ENCODE measurements around the gene SPEM3. TPM values are rescaled to one million over a fixed set of nuclear protein-coding genes. Genes with fewer than 3 reads are reported as not detected.

Gene SPEM3
- total and polyA plus RNA-seq, 3 experiments from 2014 or later, result not detected

GRCh38 chr17:7417056-7417655, 11.5 kb upstream of the SPEM3 start:
- Mint-ChIP-seq H3K9me3 (no peaks in the 10 kb centered on the region), H3K27me3 (peaks cover 1 to 6% of the 10 kb centered on the region in 2 donors)
- CTCF ChIA-PET, result no interaction called here

GRCh38 chr17:7418472-7419152, 10.0 kb upstream of the SPEM3 start:
- H3K9me3 Mint-ChIP-seq, result no peaks in the 10 kb centered on the region
- ChIA-PET POLR2A (no interaction called here), CTCF (no interaction called here)
- no peak overlapping the region for H3K27ac Mint-ChIP-seq
- H3K27me3 ChIP-seq (ENCODE audit: insufficient read depth, low read length, poor library complexity, severe bottlenecking), result no peaks in the 10 kb centered on the region
- peaks cover 0 to 2% (median 0%) of the 10 kb centered on the region in 3 donors for H3K4me1 Mint-ChIP-seq
- no peak overlapping the region for H3K27ac ChIP-seq (ENCODE audit: low read depth, low read length)
- no peaks in the 10 kb centered on the region for H3K36me3 ChIP-seq (ENCODE audit: insufficient read depth, low read length)
- no peaks in the 10 kb centered on the region for H3K9me3 ChIP-seq (ENCODE audit: low read length)
- no peaks in the 10 kb centered on the region for H3K4me1 ChIP-seq (ENCODE audit: insufficient read depth, low read length)
- peaks cover 0 to 1% (median 0%) of the 10 kb centered on the region in 3 donors for H3K36me3 Mint-ChIP-seq
- no peak for DNase-seq
- peaks cover 0 to 6% of the 10 kb centered on the region in 2 donors for H3K27me3 Mint-ChIP-seq
- no peak overlapping the region for H3K4me3 ChIP-seq (ENCODE audit: low read length)
- H3K4me3 Mint-ChIP-seq, result no peak overlapping the region

More at GRCh38 chr17:7417056-7417655, 11.5 kb upstream of the SPEM3 start:
- peaks cover 0 to 2% (median 0%) of the 10 kb centered on the region in 3 donors for H3K4me1 Mint-ChIP-seq
- peaks cover 0 to 1% (median 0%) of the 10 kb centered on the region in 3 donors for H3K36me3 Mint-ChIP-seq
- H3K27ac ChIP-seq (ENCODE audit: low read depth, low read length), result no peak overlapping the region
- H3K27me3 ChIP-seq (ENCODE audit: insufficient read depth, low read length, poor library complexity, severe bottlenecking), result no peaks in the 10 kb centered on the region
- no peak overlapping the region for H3K4me3 ChIP-seq (ENCODE audit: low read length)
- H3K36me3 ChIP-seq (ENCODE audit: insufficient read depth, low read length), result no peaks in the 10 kb centered on the region
- H3K4me3 Mint-ChIP-seq, result no peak overlapping the region
- H3K27ac Mint-ChIP-seq, result no peak overlapping the region
- no peak for DNase-seq
- H3K9me3 ChIP-seq (ENCODE audit: low read length), result no peaks in the 10 kb centered on the region
- no peaks in the 10 kb centered on the region for H3K4me1 ChIP-seq (ENCODE audit: insufficient read depth, low read length)
- POLR2A ChIA-PET, result no interaction called here

GRCh38 chr17:7419819-7420610, 8.6 kb upstream of the SPEM3 start, which contains the start of gene SPEM1:
Gene SPEM1, plus strand, starts transcription at chr17:7420324. Its CDS starts 61 bp downstream, at chr17:7420385.
- POLR2A ChIA-PET, result interaction anchor here (0.6 kb wide), 1 partner anchor 48 kb away, joined by 4 read pairs; no protein-coding TSS in a partner anchor
- DNase-seq, result no peak

DNA sequence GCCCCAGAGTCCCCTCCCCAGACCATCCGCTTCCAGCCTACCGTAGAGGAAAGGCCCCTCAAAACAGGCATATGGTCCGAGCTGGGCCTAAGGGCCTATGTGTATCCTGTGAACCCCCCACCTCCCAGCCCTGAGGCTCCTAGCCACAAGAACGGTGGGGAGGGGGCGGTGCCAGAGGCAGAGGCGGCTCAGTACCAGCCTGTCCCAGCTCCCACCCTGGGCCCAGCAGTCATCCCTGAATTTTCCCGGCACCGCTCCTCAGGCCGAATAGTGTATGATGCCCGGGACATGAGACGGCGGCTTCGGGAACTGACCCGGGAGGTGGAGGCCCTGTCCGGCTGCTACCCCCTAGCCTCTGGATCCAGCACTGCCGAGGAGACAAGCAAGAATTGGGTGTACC, 7.5 kb upstream of the SPEM3 start:
- ChIA-PET CTCF (interaction anchor here (0.9 kb wide), 1 partner anchor 139 kb away, joined by 3 read pairs; no protein-coding TSS in a partner anchor), POLR2A (no interaction called here)
- no peak overlapping the region for H3K27ac Mint-ChIP-seq
- Histone ChIP-seq H3K27me3 (ENCODE audit: insufficient read depth, low read length, poor library complexity, severe bottlenecking) (no peaks in the 10 kb centered on the region), H3K36me3 (ENCODE audit: insufficient read depth, low read length) (no peaks in the 10 kb centered on the region), H3K4me3 (ENCODE audit: low read length) (no peak overlapping the region), H3K4me1 (ENCODE audit: insufficient read depth, low read length) (no peaks in the 10 kb centered on the region), H3K9me3 (ENCODE audit: low read length) (no peaks in the 10 kb centered on the region), H3K27ac (ENCODE audit: low read depth, low read length) (no peak overlapping the region)
- DNase-seq, result no peak
- H3K4me3 Mint-ChIP-seq, result no peak overlapping the region
- no peaks in the 10 kb centered on the region for H3K9me3 Mint-ChIP-seq
- H3K4me1 Mint-ChIP-seq, result peaks cover 0 to 2% (median 0%) of the 10 kb centered on the region in 3 donors
- peaks cover 3 to 6% of the 10 kb centered on the region in 2 donors for H3K27me3 Mint-ChIP-seq
- peaks cover 0 to 1% (median 0%) of the 10 kb centered on the region in 3 donors for H3K36me3 Mint-ChIP-seq

More at GRCh38 chr17:7419819-7420610, 8.6 kb upstream of the SPEM3 start, which contains the start of gene SPEM1:
- H3K9me3 Mint-ChIP-seq, result no peaks in the 10 kb centered on the region
- no peaks in the 10 kb centered on the region for H3K36me3 ChIP-seq (ENCODE audit: insufficient read depth, low read length)
- H3K27me3 Mint-ChIP-seq, result peaks cover 0 to 6% of the 10 kb centered on the region in 2 donors
- H3K4me3 ChIP-seq (ENCODE audit: low read length), result no peak within 1 kb of the TSS
- CTCF ChIA-PET, result interaction anchor here (0.9 kb wide), 1 partner anchor 140 kb away, joined by 3 read pairs; no protein-coding TSS in a partner anchor
- peaks cover 0 to 1% (median 0%) of the 10 kb centered on the region in 3 donors for H3K36me3 Mint-ChIP-seq
- no peaks in the 10 kb centered on the region for H3K9me3 ChIP-seq (ENCODE audit: low read length)
- H3K27ac ChIP-seq (ENCODE audit: low read depth, low read length), result no peak within 1 kb of the TSS
- no peaks in the 10 kb centered on the region for H3K27me3 ChIP-seq (ENCODE audit: insufficient read depth, low read length, poor library complexity, severe bottlenecking)
- H3K4me1 ChIP-seq (ENCODE audit: insufficient read depth, low read length), result no peaks in the 10 kb centered on the region
- no peak within 1 kb of the TSS for H3K27ac Mint-ChIP-seq
- H3K4me3 Mint-ChIP-seq, result peak within 1 kb of the TSS in 1 of 7 donors; percentile 32
- H3K4me1 Mint-ChIP-seq, result peaks cover 0 to 2% (median 0%) of the 10 kb centered on the region in 3 donors

- no peak overlapping the region for H3K27ac Mint-ChIP-seq
- peaks cover 3 to 6% of the 10 kb centered on the region in 2 donors for H3K27me3 Mint-ChIP-seq
- no peak overlapping the region for H3K4me3 ChIP-seq (ENCODE audit: low read length)
- H3K36me3 Mint-ChIP-seq, result no peaks in the 10 kb centered on the region
- H3K4me1 ChIP-seq (ENCODE audit: insufficient read depth, low read length), result no peaks in the 10 kb centered on the region
- H3K27ac ChIP-seq (ENCODE audit: low read depth, low read length), result no peak overlapping the region
- CTCF ChIA-PET, result interaction anchor here (0.7 kb wide), 1 partner anchor 137 kb away, joined by 3 read pairs; no protein-coding TSS in a partner anchor
- H3K36me3 ChIP-seq (ENCODE audit: insufficient read depth, low read length), result no peaks in the 10 kb centered on the region
- no peaks in the 10 kb centered on the region for H3K9me3 ChIP-seq (ENCODE audit: low read length)
- no peaks in the 10 kb centered on the region for H3K9me3 Mint-ChIP-seq
- no peak overlapping the region for H3K4me3 Mint-ChIP-seq
- no peak for DNase-seq
- no peaks in the 10 kb centered on the region for H3K27me3 ChIP-seq (ENCODE audit: insufficient read depth, low read length, poor library complexity, severe bottlenecking)
- H3K4me1 Mint-ChIP-seq, result no peaks in the 10 kb centered on the region
- POLR2A ChIA-PET, result interaction anchor here (0.6 kb wide), 1 partner anchor 28 kb away, joined by 3 read pairs; no protein-coding TSS in a partner anchor
Observed at GRCh38 chr17:7423679-7424078, 5.0 kb upstream of the SPEM3 start.

DNA sequence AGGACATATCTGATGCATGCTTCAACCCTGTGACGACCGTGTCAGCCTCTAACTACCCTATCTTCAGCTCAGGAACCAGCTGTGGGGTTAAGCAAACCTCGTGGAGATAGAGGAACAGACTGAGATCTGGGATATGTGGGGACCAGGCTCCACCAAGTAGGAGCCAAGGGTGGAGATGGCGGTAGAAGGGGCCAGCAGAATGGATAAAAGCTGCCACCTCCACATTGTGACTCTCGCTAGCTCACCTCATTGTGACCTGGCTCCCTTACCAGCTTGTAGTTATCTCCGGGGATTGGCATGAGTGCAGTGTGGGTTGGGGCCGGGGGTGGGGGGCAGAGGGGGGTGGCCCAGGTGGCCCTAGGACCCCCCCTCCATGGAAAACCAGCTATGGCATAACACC, 3.3 kb upstream of the SPEM3 start, which contains the start of gene SPEM2:
Gene SPEM2 (plus strand): TSS at position 301 of the 400 bp plus-strand sequence. CDS start 73 bp downstream, at position 374.
- Mint-ChIP-seq H3K4me3 (no peak within 1 kb of the TSS), H3K4me1 (no peaks in the 10 kb centered on the region), H3K36me3 (no peaks in the 10 kb centered on the region), H3K9me3 (no peaks in the 10 kb centered on the region), H3K27me3 (peaks cover 0 to 3% of the 10 kb centered on the region in 2 donors), H3K27ac (peak within 1 kb of the TSS in 1 of 8 donors; percentile 5)
- no peak for DNase-seq
- Histone ChIP-seq H3K27ac (ENCODE audit: low read depth, low read length) (no peak within 1 kb of the TSS), H3K27me3 (ENCODE audit: insufficient read depth, low read length, poor library complexity, severe bottlenecking) (no peaks in the 10 kb centered on the region), H3K4me1 (ENCODE audit: insufficient read depth, low read length) (no peaks in the 10 kb centered on the region), H3K36me3 (ENCODE audit: insufficient read depth, low read length) (no peaks in the 10 kb centered on the region), H3K4me3 (ENCODE audit: low read length) (no peak within 1 kb of the TSS), H3K9me3 (ENCODE audit: low read length) (no peaks in the 10 kb centered on the region)
- ChIA-PET CTCF (interaction anchor here (0.6 to 1.3 kb wide), 2 partner anchors 11 to 49 kb away, joined by 3 to 4 read pairs; no protein-coding TSS in a partner anchor), POLR2A (no interaction called here)

DNA sequence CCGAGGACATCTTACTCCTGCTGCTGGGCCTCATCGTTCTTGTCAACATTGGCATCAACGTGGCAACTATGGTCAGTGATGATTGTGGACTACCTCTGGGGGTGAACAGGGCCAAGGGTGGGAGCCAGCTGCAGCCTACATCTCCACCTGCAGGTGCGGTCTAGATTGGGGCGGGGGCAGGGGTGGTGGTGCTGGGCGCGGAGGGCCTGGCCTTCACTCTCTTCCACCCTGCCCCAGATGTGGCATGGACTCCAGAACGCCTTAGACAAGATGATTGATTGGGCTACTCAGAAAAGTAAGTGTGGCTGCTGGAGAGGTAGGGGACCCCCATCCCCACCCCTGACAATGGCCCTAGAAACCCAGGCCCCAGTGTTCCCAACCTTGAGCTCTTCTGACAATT, 2.9 kb upstream of the SPEM3 start:
- H3K9me3 ChIP-seq (ENCODE audit: low read length), result no peaks in the 10 kb centered on the region
- Mint-ChIP-seq H3K27me3 (peaks cover 0 to 3% of the 10 kb centered on the region in 2 donors), H3K4me3 (no peak overlapping the region), H3K4me1 (no peaks in the 10 kb centered on the region), H3K27ac (peak overlapping the region in 1 of 8 donors; percentile 5), H3K36me3 (no peaks in the 10 kb centered on the region), H3K9me3 (no peaks in the 10 kb centered on the region)
- POLR2A ChIA-PET, result no interaction called here
- no peak for DNase-seq
- H3K4me3 ChIP-seq (ENCODE audit: low read length), result no peak overlapping the region
- H3K36me3 ChIP-seq (ENCODE audit: insufficient read depth, low read length), result no peaks in the 10 kb centered on the region
- no peaks in the 10 kb centered on the region for H3K4me1 ChIP-seq (ENCODE audit: insufficient read depth, low read length)
- no peaks in the 10 kb centered on the region for H3K27me3 ChIP-seq (ENCODE audit: insufficient read depth, low read length, poor library complexity, severe bottlenecking)
- CTCF ChIA-PET, result interaction anchor here (0.6 to 1.3 kb wide), 2 partner anchors 11 to 49 kb away, joined by 3 to 4 read pairs; no protein-coding TSS in a partner anchor
- H3K27ac ChIP-seq (ENCODE audit: low read depth, low read length), result no peak overlapping the region

Data from CD8-positive, alpha-beta memory T cell (primary cell).